NCI-H774 (cell line): ENCODE data around the gene MGAT4A.
A peak's percentile ranks its signal among the peaks of the same experiment; 100 is the strongest.

ENCODE experiments used
- DNase-seq: peaks from one replicate; lab custom pipeline; 2025; lab: John Stamatoyannopoulos, UW

Gene MGAT4A

GRCh38 chr2:98658816-98659490, 72.0 kb downstream of the MGAT4A start:
- DNase-seq, result no peak

DNA sequence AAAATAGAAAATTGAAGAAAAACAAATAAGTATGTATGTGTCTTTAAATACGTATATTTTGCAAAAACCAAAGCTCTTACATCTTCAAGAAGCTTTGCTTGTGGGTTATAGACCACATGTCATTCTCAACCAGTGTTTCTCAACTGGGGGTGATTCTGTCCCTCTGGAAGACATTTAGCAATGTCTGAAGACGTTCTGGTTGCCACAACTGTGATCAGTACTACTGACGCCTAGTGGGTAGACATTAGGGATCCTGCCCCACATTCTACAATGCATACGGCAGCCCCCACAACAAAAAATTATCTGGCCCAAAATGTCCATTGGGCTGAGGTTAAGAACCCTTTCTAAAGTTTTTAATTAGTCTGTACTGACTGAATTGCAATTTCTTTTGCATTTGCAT, 74.1 kb downstream of the MGAT4A start:
- no peak for DNase-seq

DNA sequence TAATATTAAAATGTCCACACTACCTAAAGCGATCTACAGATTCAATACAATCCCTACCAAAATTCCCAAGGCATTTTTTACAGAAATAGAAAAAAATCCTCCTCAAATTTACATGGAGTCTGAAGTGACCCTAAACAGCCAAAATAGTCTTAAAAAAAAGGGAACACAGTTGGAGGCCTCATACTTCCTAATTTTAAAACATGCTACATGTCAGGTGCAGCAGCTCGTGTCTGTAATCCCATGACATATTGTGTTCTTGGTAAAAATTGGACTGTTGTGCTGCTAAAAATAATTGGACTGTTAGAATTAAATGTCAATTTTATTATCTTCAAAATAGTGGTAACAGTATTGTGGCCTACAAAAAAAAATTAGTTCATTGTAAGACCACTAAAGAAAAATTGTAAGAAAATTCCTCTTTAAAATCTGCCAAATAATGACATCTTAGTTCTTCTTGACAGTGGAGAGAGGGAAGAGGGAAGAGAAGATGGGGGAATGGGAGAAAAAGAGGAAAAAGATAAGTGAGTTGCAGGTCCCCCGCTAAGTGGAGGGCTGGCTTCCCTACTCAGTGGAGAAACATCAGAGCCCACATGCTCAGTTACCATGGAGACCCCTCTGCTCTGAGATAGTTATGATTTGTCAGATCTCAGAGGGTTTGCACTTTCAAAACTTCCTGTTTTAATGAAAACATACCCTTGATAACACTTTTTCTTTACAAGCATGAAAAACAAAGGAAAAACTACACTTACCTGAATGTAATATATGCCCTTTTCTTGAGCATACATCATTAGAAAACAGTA, 76.0 kb downstream of the MGAT4A start:
- no peak for DNase-seq

GRCh38 chr2:98650998-98651397, 79.9 kb downstream of the MGAT4A start:
- DNase-seq, result no peak

DNA sequence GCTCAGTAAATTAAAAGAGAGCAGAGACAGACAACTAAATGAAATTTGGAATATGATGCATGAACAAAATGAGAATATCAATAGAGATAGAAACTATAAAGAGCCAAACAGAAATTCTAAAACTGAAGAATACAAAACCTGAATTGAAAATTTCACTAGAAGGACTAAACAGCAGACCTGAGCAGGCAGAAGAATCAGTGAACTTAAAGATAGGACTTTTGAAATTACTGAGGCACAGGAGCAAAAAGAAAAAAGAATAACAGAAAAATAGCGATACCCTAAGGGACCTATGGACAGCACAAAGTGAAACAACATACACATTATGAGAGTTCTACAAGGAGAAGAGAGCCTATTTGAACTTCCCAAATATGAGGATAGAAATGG, 80.9 kb downstream of the MGAT4A start:
- no peak for DNase-seq

GRCh38 chr2:98649135-98649991, 81.6 kb downstream of the MGAT4A start:
- DNase-seq, result peak; percentile 72

GRCh38 chr2:98648451-98648850, 82.5 kb downstream of the MGAT4A start:
- no peak for DNase-seq

GRCh38 chr2:98647636-98648035, 83.3 kb downstream of the MGAT4A start:
- DNase-seq, result no peak

DNA sequence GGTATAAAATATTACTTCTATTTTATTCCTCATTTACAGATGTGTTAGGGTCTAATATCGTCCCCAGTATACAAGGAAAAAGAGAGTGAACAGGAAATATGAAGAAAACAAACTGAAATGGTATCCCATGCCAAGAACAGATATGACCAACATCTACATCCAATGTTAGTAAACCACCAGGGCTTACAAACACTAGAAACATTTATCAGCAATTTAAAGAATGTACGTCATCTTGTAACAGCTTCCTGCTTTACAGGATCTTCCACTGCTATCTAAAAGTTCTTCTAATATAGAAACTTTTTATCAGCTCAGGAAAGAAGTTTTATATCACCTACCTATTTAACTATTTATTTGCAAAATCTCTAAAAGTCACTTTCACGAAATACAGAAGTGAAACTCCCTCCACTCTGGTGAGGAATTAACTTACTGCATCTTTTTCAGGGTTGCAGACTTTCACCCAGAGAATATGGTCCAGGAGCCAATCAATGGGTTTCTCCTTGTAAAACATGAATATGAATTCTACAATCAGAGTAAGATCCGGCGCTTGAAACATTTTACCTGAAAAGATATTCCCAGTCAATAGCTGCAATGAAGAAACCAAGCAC, 87.3 kb downstream of the MGAT4A start:
- no peak for DNase-seq

- DNase-seq, result no peak
Observed at GRCh38 chr2:98637401-98638147, 93.4 kb downstream of the MGAT4A start.

DNA sequence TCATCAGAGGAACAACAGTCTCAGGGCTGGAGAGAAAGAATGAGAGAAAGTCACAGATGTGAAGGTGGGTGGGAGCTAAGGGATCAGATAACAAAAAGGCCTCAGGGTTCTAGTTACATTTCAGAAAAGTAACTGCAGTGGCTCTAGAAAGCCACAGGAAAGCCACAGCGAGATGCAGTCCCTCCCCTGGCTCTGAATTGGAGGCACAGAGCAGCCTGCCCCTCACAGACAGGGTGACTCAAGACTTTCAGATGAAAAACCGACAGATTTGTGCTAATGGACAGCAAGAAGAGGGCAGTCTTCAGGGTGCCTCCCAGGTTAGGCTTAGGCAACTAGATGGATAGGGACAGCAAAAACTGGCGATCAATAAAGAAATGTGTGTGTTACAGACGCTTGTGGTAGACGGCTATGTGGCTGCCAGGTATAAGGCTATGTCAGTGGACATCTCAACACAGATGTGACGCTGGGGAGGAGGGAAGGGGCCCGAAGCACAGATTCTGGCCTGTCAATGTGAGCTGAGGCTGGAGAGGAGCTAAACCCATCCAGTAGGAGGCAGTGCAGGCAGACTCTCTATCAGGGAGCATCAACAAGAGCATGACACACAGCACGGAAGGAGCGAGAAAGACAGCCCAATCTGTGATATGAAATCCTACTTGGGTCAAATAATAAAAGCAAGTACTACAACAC, 96.4 kb downstream of the MGAT4A start:
- DNase-seq, result no peak

DNA sequence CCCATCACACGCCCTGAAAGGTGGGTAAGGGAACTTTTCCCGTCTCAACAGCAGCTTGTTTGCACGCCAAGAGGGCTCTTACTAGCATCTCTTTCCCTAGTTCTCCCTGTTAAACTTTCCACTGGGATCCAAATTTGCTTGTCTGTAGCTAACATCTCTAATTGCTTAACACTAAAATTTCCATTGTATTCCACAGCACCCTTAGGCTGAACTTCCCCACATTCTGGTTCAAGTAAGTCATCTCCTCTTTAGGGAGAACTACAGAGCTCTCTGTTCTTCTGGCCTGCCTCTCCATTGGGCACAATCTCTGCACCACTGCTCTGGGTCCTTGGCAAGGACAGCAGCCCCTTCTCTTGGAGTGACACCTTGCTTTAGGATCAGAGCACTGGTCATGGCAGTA, 98.6 kb downstream of the MGAT4A start:
- no peak for DNase-seq

DNA sequence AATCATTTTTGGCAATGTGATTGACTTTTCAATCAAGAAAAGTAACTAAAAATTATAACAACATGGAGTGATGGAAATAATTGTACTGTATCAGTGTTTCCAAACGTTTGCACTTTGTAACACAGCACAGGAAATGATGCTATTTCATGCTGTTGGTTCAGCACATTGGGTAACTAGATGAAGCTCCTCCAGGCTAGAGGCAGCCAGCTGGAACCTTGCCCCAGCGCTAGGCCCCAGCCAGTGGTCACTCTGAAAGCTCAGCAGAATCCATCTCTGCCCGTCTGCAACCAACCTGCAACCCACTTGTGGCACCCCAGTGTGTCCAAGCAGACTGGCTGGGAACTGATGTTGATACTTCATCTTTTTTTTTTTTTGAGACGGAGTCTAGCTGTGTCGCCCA, 107.3 kb downstream of the MGAT4A start:
- no peak for DNase-seq

DNA sequence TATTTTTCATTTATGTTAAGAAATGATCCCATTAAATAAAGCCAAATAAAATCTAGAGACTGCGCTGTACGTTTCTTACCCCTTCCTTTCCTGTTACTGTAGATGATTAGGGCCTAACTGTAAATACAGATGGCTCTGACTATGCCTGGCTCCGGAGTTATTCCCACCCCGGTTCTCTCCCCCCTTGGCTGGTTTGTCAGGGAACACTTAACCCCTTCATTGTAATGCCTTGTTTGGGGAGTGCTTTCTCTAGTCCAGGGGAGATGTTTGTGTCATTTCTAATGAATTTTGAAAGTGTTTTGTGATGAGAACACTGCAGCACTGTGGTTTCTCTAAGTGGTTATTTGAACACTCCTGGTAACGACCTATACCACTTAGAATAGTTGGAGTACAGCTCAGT, 113.8 kb downstream of the MGAT4A start:
- DNase-seq, result no peak

- no peak for DNase-seq
Observed at GRCh38 chr2:98615481-98615880, 115.5 kb downstream of the MGAT4A start.

DNA sequence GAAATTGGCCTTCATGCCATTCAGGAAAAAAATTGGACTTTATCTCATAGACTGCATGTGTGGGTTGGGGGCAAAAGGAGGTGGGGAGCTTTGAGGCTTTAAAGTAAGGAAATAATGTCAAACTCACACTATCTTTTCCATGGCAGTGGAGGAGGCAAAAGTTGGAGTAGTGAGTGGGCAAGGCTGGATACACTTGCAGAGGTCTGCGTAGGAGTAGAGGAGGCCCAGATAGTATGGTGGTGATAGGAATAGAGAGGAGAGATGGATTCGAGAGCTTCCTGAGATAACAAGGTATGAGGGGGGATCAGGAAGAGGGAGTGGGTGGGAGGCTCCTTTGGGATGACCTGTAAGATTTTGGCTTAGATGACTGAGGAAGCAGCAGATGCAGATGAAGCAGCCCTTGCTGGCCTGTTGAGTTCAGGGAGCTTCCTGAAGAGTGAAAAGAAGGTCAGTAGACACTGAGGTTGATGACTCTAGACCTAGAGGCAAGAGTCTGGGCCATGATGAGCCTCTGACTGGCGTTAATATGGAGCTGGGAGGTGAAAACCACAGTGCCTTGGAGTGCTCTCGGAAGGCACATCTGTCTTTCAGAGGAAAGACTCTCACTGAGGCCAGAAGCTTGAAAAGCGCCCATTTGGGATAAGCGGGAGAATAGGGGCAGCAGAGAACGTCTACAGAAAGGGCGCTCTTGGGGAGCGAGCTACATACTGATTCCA, 116.8 kb downstream of the MGAT4A start:
- DNase-seq, result no peak

GRCh38 chr2:98608962-98609604, 121.8 kb downstream of the MGAT4A start:
- no peak for DNase-seq

DNA sequence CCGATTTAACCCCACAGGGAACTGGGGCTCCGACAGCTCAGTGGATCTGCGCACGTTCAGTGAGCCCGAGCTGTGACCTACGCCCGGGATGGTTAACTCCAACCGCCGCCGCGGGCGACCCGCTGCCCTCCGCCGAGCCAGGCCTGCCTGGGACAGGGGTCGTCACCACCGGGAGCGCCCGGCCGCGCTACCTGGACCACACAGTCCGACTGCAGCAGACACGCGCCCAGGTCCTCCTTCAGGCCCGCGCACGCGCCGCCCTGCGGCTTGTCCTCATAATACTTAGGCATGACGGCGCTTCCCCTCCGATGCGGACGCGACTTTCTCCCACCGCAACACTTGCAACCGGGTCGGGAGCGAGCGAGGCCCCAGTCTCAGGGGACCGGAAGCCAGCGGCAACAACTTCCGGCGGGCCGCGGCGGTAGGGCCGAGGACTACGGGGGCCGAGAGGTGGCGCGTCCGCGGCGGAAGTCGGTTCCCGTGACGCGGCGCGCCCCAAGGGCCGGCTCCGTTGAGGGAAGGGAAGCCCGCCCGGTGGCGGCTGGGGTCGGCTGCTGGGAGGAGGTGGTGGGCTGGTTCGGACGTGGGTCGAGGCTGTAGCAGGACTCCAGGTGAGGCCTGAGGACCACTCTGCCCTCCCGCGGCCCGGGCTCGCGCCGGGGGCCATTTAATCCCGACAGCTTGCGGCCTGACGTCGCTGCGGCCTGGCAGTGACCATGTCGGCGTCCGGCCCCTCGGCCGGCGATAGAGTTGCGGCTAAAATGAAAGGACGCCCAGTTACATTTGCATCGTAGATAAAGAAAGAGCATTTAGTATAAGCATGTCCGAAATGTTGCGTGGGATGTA, 122.6 kb downstream of the MGAT4A start, which contains the start of the genes COA5 and UNC50:
Gene COA5, minus strand, starts transcription at position 397 of the 846 bp plus-strand sequence. Its CDS starts 107 bp downstream, at position 290.
Gene UNC50, plus strand, starts transcription at position 474 of the 846 bp plus-strand sequence. CDS start 1,171 bp downstream, outside the sequence.
- DNase-seq, result peak; percentile 88

GRCh38 chr2:98607741-98608115, 123.2 kb downstream of the MGAT4A start:
- DNase-seq, result no peak
